HG02571 (cell line): ENCODE data around the gene SLC6A4.
"Not testable (repeated sequence)": the region's sequence is repeated elsewhere in the genome, so short reads cannot be mapped to it uniquely, and the experiment has no call there.

ENCODE experiments used
- ATAC-seq: cut with Tn5 transposase; IDR thresholded peaks from one replicate; pipeline ENCODE4 v1.9.1; 2021; ENCODE audit warnings: mild to moderate bottlenecking, moderate library complexity; ENCODE audit not compliant: unreplicated experiment

Gene SLC6A4

DNA sequence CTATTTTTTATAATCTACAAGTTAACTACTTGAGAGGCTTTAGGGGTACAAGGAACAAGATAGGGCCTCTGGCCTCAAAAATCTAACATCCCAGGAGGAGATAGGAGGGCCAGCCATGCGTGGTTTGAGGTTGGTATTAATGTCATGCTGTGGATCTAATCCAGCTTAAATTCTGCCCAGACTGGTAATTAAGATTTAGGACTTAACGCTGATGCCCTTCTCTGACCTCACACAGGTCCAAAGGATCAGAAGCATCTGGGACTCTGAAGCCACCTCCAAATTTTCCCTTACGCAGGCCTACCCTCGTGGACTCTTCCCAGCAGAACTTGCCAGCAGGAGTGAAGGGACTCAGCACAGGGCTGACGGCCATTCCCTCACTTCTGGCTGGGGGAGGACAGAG lies 15.1 kb downstream of the SLC6A4 start:
- ATAC-seq = no peak

DNA sequence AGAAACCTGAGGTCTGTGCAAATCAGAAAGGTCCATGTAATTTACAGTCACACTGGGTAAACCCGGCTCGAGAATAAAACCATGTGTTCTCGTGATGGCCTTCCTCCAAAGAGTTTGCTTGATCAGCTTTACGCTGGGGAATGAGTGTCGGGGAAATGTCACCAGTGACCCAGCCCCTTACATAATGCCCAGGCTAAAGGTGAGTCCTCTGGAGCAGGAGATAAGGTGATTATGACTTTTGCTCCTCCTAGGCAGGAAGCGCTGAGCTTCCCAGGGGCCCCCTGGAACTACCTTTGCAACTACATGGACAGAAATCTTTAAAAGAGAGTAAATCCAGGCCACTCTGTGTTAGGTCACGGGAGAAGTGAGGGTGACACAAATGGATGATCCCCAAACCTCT lies 15.7 kb downstream of the SLC6A4 start:
- ATAC-seq = no peak

DNA sequence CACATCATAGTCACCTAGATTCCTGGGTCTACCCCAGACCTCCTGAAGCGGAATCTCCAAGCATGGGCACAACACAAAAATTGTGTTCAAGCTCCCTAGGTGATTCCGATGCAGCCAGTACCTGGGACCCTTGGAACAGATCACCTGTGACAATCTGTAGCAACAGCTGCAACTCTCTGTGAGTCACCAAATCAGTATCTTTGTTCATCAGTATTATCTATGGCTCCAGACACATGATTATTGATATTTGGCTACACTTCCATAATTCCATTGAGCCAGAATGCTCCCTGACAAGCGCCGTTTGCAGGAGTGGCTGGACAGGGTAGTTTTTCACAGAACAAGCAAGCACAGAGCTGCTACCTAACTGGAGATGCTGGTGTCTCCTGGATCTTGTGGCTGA lies 16.2 kb downstream of the SLC6A4 start:
- ATAC-seq = no peak

DNA sequence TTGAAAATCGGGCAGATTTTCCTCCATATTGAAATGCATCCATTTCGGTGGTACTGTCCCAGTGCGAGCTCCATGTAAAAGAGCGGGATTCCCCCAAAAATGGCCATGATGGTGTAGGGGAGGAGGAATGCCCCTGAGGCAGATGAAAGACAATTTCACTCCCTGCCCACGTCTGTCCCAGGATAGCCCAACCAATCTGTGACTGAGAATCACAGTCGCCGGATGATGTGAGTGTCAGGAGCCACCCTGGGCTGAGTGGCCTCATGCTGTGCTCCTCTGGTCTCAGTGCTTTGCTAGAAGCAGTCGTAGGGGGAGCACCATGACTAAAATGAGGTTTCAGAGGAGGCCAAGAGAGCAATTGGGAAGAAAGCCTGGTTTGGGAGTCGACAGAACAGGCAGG lies 16.7 kb downstream of the SLC6A4 start:
- ATAC-seq = no peak

DNA sequence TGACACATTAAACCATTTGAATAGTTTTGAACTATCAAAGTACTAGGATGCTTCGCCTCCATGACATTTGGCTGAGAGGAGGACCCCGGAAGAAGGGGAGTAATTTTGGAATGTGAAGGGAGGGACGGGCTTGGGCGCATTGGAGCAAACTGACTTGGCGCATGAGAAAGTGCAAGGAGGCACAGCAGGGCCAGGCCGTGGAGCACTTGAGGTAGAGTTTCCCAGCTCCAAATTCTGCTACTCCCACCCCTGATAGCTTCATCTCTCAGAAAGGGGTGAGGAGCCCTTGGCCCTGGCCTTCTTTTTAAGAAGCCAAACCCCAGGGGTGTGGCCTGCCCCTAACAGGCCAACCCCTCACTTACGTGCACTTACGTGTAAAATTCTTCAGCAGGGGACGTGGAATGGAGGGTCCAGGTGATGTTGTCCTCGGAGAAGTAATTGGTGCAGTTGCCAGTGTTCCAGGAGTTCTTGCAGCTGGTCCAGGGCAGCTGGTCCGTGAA lies 17.7 kb downstream of the SLC6A4 start:
- ATAC-seq = no peak

DNA sequence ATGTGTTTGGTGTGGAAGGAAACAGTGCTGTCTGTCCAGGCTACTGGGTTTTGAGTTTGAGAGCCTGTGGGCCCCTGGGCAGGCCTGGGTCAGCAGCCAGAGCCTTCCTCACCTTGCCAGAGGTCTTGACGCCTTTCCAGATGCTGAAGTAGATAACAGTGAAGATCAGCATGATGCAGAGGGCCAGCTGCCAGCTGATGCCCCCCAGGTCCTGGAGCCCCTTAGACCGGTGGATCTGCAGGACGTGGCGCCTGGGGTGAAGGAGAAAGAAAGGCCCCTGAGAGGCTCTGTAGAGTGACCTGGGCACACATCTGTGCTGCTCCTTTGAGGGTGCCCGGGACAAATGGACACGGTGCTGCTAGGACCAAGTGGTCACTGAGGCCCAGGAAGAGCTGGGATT lies 18.4 kb downstream of the SLC6A4 start:
- no peak for ATAC-seq

DNA sequence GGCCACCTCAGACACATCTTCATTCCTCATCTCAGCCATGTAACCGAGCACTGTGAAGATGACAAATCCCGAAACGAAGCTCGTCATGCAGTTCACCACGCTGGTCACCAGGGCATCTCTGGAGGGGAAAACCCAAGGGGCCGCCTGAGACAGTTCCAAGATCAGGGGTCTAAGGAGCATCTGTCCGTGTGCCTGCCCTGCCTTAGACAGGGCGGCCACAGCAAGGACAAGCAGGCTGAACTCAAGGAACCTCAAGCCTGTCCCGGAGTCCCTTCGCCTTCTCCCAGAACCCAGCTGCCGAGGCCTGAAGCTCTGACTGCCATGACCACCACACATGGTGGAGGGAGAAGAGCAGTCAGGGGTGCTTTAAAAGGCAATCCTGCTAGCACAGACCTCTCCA lies 22.7 kb downstream of the SLC6A4 start:
- ATAC-seq = peak; percentile 76

DNA sequence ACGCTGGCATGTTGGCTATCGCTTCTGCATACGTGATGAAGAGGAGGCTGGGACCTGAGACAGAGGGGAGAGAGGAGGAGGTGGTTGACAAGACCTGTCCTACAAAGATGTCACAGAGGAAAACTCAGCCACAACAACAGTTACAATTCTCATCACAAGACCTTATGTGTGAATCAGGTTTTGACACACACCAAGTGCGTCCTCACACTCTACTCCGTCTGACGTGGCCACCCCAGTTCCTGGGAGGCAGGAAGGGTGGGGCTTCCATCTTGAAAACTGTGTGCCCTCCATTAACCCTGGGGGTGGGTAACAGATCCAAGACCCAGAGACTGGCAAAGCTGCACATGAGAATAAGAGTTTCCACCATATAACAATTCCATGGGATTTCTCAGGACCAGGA lies 24.1 kb downstream of the SLC6A4 start:
- no peak for ATAC-seq

DNA sequence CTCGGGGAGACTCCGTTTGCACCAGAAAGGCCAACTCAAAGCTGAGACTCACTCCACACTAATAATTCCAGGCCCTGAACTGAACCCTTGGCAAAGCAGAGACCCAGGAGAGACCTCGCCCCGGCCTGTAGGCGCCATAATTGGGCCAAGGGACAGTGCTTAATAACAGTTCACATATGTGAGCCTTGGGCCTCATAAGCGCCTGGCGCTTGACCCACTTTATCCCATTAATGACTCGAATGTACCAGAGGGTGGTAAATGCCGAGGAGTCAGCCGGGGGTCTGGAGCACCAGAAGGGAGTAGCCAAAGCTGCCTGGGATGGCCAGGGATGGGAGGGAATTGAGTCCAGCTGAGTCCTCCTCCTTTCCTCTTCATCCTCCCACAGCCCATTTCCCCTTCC lies 24.6 kb downstream of the SLC6A4 start:
- no peak for ATAC-seq

DNA sequence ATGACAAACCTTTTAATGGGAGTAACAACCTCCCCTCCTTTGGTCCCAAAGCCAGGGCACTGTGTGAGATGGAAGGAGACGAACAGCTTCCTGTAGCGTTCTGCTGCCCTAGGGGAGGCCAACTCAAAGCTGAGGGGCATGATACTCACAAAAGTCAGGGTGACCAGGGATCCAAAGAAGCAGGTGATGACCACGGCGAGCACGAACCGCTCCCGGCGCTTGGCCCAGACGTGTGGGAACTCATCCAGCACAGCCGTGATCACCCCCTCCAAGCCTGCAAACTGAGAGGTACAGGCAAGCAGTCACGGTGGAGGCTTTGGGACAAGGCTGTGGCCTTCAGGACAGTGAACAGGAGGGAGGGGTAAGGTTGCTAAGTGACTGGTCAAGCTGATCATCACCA lies 25.1 kb downstream of the SLC6A4 start:
- ATAC-seq = no peak

DNA sequence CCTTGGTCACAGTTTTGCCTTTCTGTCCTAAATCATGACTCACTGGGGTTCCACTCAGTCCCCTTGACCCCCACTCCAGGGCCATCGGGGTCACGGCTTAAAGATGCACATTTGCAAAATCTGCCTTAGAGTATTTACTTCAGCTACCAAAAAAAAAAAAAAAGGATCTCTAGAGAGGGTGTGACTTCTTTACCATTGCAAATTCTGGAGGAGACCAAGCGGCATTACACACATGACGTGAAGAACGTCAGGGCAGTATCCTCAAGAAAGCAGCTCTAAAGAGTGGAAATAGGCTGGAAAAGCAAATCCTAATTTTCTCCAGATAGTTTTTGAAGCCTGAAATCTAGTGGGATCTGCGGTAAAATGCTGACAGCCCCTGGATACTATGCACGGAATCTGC lies 25.6 kb downstream of the SLC6A4 start:
- no peak for ATAC-seq

DNA sequence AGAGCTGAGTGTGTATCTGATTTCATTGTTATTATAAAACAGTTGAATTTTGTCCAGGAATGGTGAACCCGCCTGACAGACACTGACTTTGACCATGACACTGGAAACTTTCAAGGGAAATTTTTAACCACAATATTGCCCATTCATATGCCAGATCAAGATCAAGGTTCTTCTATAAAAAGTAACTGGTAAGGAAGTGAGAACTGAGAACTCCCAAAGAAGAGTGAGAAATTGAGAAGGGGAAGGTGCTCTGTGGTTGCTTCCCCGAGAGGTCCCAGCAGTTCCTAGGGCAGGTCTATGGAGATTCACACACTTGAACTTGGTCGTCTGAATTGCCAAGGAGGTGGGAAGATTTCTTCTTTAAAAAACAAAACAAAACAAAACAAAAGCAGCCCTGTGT lies 27.3 kb downstream of the SLC6A4 start:
- ATAC-seq = no peak

DNA sequence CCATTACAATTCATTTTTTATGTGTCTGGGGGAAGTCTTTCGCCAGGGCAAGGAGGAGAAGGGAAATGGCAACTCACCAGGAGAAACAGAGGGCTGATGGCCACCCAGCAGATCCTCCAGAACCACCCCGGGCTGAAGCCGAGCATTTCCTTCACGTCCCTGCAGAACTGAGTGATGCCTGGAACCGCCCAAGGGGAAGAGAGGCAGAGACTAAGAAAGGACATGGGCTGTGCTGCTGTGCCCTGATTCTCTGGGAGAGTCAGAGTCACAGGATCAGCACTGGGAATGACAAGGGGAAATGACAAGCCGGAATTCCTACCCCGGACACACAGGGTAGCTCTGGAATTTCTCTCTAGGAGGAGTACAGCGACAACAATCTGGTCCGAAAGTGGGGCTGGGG lies 27.8 kb downstream of the SLC6A4 start:
- no peak for ATAC-seq

DNA sequence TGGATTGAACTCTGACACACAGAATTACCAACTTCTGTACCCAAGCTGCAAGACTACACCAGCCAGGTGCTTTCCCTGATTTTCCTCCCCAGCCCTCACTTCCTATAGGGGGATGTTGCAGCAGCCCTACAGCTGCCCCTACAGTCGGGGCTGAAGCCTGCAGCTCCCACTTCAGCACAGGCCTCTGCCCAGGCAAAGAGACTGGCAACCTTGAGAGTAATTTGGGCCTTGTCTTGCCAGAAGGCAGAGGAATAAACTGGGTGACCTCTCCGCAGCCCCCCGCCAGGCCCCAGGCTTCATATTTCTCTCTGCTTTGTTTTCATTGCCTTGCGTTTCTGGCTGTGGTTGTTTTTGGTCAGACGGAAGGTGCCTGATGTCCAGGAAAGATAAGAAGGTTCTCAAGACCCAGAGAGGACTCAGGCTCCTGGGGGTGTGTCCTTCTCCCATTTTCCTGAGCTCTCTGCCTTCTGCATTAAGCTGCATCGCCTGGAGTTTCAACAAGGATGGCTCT lies 32.0 kb downstream of the SLC6A4 start:
- no peak for ATAC-seq

DNA sequence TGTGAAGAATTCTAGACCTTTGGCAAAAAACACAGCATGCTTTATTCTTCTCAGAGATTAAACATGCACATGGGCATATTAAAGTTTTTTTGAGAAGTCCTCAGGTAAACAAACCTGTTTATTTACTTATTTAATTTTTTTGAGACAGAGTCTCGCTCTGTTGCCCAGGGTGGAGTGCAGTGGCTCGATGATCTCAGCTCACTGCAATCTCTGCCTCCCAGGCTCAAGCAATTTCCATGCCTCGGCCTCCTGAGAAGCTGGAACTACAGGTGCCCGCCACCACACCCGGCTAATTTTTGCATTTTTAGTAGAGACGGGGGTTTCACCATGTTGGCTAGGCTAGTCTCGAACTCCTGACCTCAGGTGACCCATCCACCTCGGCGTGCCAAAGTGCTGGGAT lies 34.8 kb downstream of the SLC6A4 start:
- ATAC-seq = not testable (repeated sequence)

DNA sequence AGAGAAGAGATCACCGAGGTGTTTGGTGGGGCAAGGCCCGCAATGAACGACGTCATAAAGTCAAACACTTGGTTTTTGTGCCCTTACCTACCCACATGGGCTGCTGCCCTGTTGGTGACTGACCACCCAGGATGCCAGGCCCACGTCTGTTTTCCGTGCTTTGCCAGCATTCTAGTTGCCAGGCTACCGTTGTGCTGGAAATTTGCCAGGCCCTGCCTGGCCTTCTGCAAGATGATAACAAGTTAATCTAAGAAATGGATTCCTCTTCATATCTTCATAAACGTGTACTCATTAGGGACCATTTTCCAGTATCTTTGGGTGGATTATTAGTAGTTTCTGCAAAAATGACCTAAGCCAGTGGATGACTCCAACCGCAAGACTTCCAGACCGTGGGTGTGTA lies 35.4 kb downstream of the SLC6A4 start:
- no peak for ATAC-seq

DNA sequence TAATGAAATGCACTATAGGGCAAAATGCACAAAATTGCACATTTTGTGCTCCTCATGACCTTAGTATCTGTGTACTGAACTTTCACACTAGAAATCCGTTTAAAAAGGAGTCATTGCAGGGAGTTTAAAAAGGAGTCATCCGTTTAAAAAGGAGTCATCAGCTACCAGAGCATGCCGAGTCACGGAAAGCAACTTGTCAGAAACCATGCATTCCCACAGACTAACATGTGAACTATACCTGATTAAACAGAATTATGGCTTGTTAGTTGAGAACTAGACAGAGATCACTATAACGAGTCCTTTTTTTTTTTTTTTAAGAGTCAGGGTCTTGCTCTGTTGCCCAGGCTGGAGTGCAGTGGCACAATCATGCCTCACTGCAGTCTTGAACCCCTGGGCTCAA lies 35.9 kb downstream of the SLC6A4 start:
- no peak for ATAC-seq

DNA sequence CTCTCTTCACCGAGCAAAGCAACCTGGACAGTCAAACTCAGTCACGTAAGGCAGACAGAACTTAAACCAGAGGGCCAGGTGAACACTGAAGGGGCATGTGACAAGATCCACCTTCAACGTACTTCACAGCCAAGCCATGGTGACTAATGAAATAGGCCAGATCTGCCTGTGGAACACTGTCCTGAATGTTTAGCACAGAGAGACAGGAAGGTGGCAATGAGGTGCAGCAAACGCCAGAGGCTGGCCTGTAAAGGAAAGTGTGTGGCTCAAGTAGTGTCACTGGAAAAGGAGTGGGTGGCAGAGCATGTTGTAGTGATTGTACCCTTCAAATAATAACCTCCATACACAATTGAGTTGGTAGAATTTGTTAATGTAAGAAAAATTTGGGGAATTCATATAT lies 38.1 kb downstream of the SLC6A4 start:
- no peak for ATAC-seq

DNA sequence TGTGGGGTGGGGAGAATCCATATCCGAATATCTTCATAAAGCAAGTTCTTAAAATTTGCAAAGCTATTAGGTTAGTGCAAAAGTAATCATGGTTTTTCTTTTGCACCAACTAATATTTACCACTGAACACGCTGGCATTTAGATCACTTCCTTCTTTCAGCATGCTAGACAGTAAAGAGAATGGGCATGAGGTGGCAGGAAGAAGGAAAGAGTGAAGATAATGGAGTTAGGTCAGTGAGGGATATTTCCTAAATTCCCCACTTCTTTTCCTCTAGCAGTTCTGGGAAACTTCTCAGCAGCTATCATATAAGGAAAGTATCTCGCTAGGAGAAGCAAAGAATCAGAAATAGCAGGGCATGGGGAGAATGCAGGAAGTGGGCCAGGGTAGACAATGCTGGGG lies 39.0 kb downstream of the SLC6A4 start:
- ATAC-seq = no peak

DNA sequence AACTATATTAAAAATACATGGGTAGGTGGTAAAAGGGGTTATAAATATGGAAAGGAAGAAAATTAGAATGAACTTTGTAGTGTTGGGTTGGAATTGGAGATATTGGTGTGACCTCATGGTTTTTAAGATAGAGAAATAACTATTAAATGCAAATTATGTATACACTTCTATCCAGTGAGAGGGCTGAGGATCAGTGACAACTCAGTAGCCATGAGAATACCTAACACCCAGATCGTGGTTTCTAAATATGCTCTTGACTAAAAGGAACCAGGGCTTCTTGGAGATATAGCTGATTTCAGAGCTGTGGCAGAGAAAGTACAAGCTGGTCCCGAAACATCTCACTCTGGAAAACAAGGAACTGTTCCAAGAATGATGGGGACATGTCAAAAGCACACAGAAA lies 44.4 kb downstream of the SLC6A4 start:
- ATAC-seq = no peak

DNA sequence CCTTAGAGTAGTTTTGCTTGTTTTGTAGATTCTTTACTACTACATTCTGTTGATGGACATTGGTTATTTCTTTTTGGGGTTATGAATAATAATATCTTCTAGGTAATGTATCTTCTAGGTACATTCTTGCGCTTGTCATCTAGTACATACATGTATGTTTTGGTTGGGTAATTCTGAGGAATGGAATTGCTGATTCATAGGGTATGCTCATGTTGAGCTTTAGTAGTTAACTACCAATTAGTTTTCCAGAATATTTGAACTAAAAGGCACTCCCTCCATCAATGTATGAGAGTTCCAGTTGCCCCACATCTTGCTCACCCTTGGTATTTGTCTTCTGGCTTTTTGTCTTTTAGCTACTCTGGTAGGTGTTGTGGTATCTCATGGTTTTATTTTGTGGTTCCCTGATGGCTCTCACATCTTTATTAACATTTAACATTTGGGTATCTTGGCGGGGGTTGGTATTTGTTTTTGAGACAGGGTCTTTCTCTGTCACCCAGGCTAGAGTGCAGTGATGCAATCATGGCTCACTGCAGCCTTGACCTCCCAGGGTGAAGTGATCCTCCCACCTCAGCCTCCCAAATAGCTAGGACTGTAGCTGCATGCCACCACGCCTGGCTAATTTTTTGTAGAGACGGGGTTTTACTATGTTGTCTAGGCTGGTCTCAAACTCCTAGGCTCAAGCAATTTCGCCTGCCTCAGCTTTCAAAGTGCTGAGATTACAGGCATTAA lies 47.1 kb downstream of the SLC6A4 start:
- ATAC-seq = no peak

DNA sequence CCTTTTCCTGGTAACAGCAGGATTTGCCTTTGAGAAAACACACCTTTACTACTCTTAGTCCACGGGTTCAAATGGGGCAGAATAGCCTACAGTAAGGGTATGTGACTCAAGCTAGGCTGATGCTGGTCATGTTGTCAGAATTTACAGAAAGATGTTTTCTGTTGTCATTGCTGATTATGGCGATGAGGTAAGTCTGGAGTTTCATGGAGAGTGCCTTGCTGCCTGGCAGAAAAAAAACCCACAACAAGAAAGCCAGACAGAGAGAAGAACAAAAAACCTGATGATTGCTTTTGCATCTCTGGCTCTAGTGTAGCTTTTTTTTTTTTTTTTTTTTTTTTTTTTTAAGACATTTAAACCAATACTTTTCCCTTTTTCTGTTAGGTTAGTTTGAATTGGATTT lies 47.9 kb downstream of the SLC6A4 start:
- no peak for ATAC-seq

DNA sequence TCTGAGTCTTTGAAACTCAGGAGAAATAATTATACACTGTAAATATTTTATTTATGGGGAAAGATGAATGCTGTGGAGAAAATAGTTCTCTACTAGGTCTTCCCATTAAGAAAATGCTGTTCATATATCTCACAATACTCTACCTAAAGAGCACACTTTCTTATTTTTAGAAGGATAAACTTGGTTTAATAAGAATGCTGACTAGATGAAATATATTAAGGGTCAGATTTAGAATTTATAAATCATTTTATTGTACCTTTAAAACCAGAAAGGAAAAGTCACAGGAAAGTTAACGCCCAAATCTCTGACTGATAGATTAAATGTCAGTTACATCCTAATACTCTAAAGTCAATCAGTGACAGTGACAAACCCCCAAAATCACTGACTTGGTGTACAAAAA lies 48.7 kb downstream of the SLC6A4 start:
- ATAC-seq = no peak
